Adrenal gland (tissue), 12 donors: Measurements from ENCODE around the gene HES4. TPM values are rescaled to one million over a fixed set of nuclear protein-coding genes. Genes with fewer than 3 reads are reported as not detected.

Experiments
- DNase-seq, 7 donors: peaks; one replicate each; pipeline ENCODE4 v3.0.0-alpha.2; 2019 to 2020
- H3K27ac ChIP-seq, 5 donors: fragments of 200-600 bp; sonication (generic) in 4 of 5; 1 replicate in 3 of 5; 2 replicates in 2 of 5; pipeline versions ENCODE4 v1.5.1 to v1.8.0; 2016 to 2020; ENCODE audit warnings: mild to moderate bottlenecking in 1 of 5
- H3K27me3 ChIP-seq: fragments of 200-600 bp; 2 replicates; pipeline ENCODE4 v1.8.0; 2021
- H3K36me3 ChIP-seq, 2 donors: fragments of 200-600 bp; replicated peaks in 1 of 2; 1 replicate in 1 of 2; 2 replicates in 1 of 2; pipeline versions ENCODE4 v1.5.1 to v1.8.0; 2018 to 2022
- H3K4me1 ChIP-seq, 2 donors: fragments of 200-600 bp; replicated peaks in 1 of 2; 1 replicate in 1 of 2; 2 replicates in 1 of 2; pipeline versions ENCODE4 v1.5.1 to v1.8.0; 2018 to 2021
- H3K4me3 ChIP-seq, 4 donors: fragments of 200-600 bp; sonication (generic) in 3 of 4; one replicate each; pipeline ENCODE4 v1.5.1; 2016 to 2018
- H3K9me3 ChIP-seq, 3 donors: fragments of 200-600 bp; sonication (generic) in 1 of 3; replicated peaks in 1 of 3; 1 replicate in 2 of 3; 2 replicates in 1 of 3; pipeline versions ENCODE4 v1.5.1 to v1.8.0; 2016 to 2021
- CTCF ChIP-seq, 6 experiments: fragments of 450-650 bp in 4 of 6; fragments of 200-600 bp in 2 of 6; sonication (generic) in 1 of 6; IDR thresholded peaks; 1 replicate in 5 of 6; 2 replicates in 1 of 6; pipeline versions ENCODE4 v1.5.1 to v1.8.0; 2016 to 2021; ENCODE audit warnings: antibody characterized with exemption in 6 of 6, mild to moderate bottlenecking in 2 of 6, moderate library complexity in 1 of 6
- POLR2A ChIP-seq, 2 donors: fragments of 450-650 bp; IDR thresholded peaks; one replicate each; pipeline ENCODE4 v1.6.1; 2017; ENCODE audit warnings: antibody characterized with exemption in 2 of 2, mild to moderate bottlenecking in 2 of 2, moderate library complexity in 1 of 2
- WGBS, 4 donors: extraction: QIAGEN DNeasy Blood & Tissue Kit in 2 of 4; methylation state at CpG; one replicate each; pipeline versions ENCODE4 v1.1.5 to v1.1.7; 2013 to 2017; 5-methylcytosine and 5-hydroxymethylcytosine counted together
- intact Hi-C, 2 donors: fragments of 100-400 bp; cut with DNase I; formaldehyde crosslinking; loops; one replicate each; pipeline versions ENCODE4 v1.14.1 to v1.15.0; 2022 to 2023
- polyA plus RNA-seq, 3 donors: library from polyadenylated mRNA; stranded (reverse); fragments of 200-250 nt in 2 of 3; fragments of 350-450 nt in 1 of 3; fragmentation: Illumina TruSeq in 1 of 3; extraction: RNeasy Lipid Tissue Mini Kit (QIAGEN cat#74804) in 1 of 3; gene quantifications; one replicate each; pipeline ENCODE4 v1.2.3, GENCODE V29; 2013 to 2014
- total RNA-seq, 9 donors: library from RNA; depleted of rRNA in 4 of 9; stranded (reverse); fragments of >200 nt in 4 of 9; fragments of 120-200 nt in 1 of 9; fragmentation: NEBNext Ultra II Directional in 1 of 9; extraction: Animal tissue kit (Norgen Biotek cat#: 25700) in 1 of 9; gene quantifications; one replicate each; pipeline versions ENCODE4 v1.1.0 to v1.2.4, GENCODE V29; 2013 to 2023
- donor health status: healthy with polysubstance abuse.
- donor health status: Bipolar disorder and iron deficiency.
- donor health status: DM: yes; HTN: yes; CAD: no.
- donor health status: DM: no; HTN: no; CAD: no.
- donor health status: DM: no; HTN: no; CAD: no.
- donor health status: DM: yes; HTN: yes; CAD: no.

HES4 gene
- total and polyA plus RNA-seq, 12 donors, result 3.1 to 29.8 (median 6.4) TPM; not detected in 1

- Histone ChIP-seq H3K4me1 (peaks cover 13 to 30% of the 10 kb centered on the region in 2 donors), H3K9me3 (no peaks in the 10 kb centered on the region), H3K27ac (no peak overlapping the region), H3K4me3 (no peak overlapping the region), H3K27me3 (peaks cover 36% of the 10 kb centered on the region), H3K36me3 (no peaks in the 10 kb centered on the region)
- intact Hi-C loops, result no loop called here
- 16 to 27% (median 19%) methylated on average over 13 to 21 of the region's 21 CpGs for WGBS, 4 donors
- TF ChIP-seq CTCF (IDR thresholded peaks at IDR 0.05), result no peak
- TF ChIP-seq POLR2A (IDR thresholded peaks at IDR 0.05), result no peak
- DNase-seq, result peak in 6 of 7 donors; percentile 38 to 69 (median 61)
These were observed 5.1 kb upstream of the HES4 start for GRCh38 chr1:1004780-1005697.

- Histone ChIP-seq H3K36me3 (no peaks in the 10 kb centered on the region), H3K27me3 (peaks cover 43% of the 10 kb centered on the region), H3K9me3 (no peaks in the 10 kb centered on the region), H3K4me1 (peaks cover 13 to 33% of the 10 kb centered on the region in 2 donors), H3K27ac (no peak overlapping the region), H3K4me3 (no peak overlapping the region)
- TF ChIP-seq POLR2A (IDR thresholded peaks at IDR 0.05) (no peak), CTCF (IDR thresholded peaks at IDR 0.05) (no peak)
- WGBS, 4 donors, result 43 to 70% (median 50%) methylated on average over 4 to 7 of the region's 7 CpGs
- DNase-seq, result no peak
- intact Hi-C loops, result no loop called here
These were observed 4.5 kb upstream of the HES4 start for GRCh38 chr1:1004420-1004779.

- Histone ChIP-seq H3K9me3 (no peaks in the 10 kb centered on the region), H3K4me3 (no peak overlapping the region), H3K36me3 (no peaks in the 10 kb centered on the region), H3K27me3 (peaks cover 48% of the 10 kb centered on the region), H3K27ac (no peak overlapping the region), H3K4me1 (peaks cover 13 to 36% of the 10 kb centered on the region in 2 donors)
- 66 to 81% (median 74%) methylated on average over 9 to 22 of the region's 22 CpGs for WGBS, 4 donors
- TF ChIP-seq CTCF (IDR thresholded peaks at IDR 0.05) (no peak), POLR2A (IDR thresholded peaks at IDR 0.05) (no peak)
- DNase-seq, result no peak
- intact Hi-C loops, result no loop called here
These were observed 3.9 kb upstream of the HES4 start for GRCh38 chr1:1003618-1004419.
